ENCODE measurements around the gene LDHD.
"Not testable (repeated sequence)": the region's sequence is repeated elsewhere in the genome, so short reads cannot be mapped to it uniquely, and the experiment has no call there.

The LDHD gene

GRCh38 chr16:75096656-75097055 is 19.9 kb downstream of the LDHD start:
- ChIA-PET POLR2A (no interaction called here), CTCF (interaction anchor here (1.2 to 4.3 kb wide), 4 partner anchors 10 to 98 kb away, joined by 3 to 33 read pairs (median 7); partner anchors contain the start of gene ZNRF1)
- no peak for DNase-seq (ENCODE audit: extremely low spot score)
- TF ChIP-seq, protein P1, sequence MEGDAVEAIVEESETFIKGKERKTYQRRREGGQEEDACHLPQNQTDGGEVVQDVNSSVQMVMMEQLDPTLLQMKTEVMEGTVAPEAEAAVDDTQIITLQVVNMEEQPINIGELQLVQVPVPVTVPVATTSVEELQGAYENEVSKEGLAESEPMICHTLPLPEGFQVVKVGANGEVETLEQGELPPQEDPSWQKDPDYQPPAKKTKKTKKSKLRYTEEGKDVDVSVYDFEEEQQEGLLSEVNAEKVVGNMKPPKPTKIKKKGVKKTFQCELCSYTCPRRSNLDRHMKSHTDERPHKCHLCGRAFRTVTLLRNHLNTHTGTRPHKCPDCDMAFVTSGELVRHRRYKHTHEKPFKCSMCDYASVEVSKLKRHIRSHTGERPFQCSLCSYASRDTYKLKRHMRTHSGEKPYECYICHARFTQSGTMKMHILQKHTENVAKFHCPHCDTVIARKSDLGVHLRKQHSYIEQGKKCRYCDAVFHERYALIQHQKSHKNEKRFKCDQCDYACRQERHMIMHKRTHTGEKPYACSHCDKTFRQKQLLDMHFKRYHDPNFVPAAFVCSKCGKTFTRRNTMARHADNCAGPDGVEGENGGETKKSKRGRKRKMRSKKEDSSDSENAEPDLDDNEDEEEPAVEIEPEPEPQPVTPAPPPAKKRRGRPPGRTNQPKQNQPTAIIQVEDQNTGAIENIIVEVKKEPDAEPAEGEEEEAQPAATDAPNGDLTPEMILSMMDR (IDR thresholded peaks at IDR 0.05; ENCODE audit: control extremely low read depth, extremely low read depth, low read depth, missing control alignments): no peak

DNA sequence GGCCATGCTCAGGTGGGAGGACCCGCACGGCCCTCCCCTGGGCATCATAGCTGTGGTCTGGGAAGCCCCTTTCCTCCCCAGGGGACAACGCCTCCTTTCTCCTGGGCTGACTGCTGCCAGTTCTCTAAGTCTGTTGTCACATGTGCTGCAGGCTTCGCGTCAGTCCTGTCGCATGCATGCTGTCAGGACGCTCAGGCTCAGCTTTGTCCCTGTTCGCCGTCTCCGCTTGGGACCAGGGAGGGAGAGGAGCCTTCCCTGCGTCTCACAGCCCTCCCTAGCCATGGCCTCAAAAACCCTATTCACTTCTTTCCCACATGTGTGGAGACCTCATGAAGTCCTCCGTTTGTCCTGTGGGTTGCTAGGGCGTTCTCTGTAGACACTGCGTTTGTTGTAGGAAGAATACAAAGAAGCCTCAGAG is 21.4 kb downstream of the LDHD start:
- TF ChIP-seq, protein P1 (IDR thresholded peaks at IDR 0.05; ENCODE audit: control extremely low read depth, extremely low read depth, low read depth, missing control alignments): no peak
- ChIA-PET POLR2A (no interaction called here), CTCF (interaction anchor here (0.9 to 1.5 kb wide), 2 partner anchors 13 to 16 kb away, joined by 3 to 5 read pairs; no protein-coding TSS in a partner anchor)
- DNase-seq (ENCODE audit: extremely low spot score): no peak

- no peak for DNase-seq (ENCODE audit: extremely low spot score)
- TF ChIP-seq, protein P1 (IDR thresholded peaks at IDR 0.05; ENCODE audit: control extremely low read depth, extremely low read depth, low read depth, missing control alignments): no peak
- ChIA-PET POLR2A (no interaction called here), CTCF (interaction anchor here (0.9 to 1.5 kb wide), 3 partner anchors 11 to 22 kb away, joined by 3 to 5 read pairs (median 4); no protein-coding TSS in a partner anchor)
Measured at GRCh38 chr16:75093598-75094540, 22.7 kb downstream of the LDHD start.

GRCh38 chr16:75092777-75093176 is 23.8 kb downstream of the LDHD start:
- TF ChIP-seq, protein P1 (IDR thresholded peaks at IDR 0.05; ENCODE audit: control extremely low read depth, extremely low read depth, low read depth, missing control alignments): no peak
- CTCF ChIA-PET: no interaction called here
- DNase-seq (ENCODE audit: extremely low spot score): no peak
- POLR2A ChIA-PET: no interaction called here

DNA sequence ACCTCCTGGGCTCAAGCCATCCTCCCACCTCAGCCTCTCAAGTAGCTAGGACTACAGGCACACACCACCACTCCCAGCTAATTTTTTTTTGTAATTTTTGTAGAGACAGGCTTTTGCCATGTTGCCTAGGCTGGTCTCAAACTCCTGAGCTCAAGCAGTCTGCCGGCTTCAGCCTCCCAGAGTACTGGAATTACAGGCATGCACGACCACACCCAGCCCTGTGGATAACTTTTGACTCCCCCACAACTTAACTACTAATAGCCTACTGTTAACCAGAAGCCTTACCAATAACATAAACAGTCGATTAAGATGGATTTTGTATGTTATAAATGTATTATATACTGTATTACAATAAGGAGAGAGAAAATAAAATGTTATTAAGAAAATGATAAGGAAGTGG is 25.0 kb downstream of the LDHD start:
- DNase-seq (ENCODE audit: extremely low spot score): not testable (repeated sequence)
- CTCF ChIA-PET: interaction anchor here (0.9 kb wide), 1 partner anchor 380 kb away, joined by 3 read pairs; no protein-coding TSS in a partner anchor

DNA sequence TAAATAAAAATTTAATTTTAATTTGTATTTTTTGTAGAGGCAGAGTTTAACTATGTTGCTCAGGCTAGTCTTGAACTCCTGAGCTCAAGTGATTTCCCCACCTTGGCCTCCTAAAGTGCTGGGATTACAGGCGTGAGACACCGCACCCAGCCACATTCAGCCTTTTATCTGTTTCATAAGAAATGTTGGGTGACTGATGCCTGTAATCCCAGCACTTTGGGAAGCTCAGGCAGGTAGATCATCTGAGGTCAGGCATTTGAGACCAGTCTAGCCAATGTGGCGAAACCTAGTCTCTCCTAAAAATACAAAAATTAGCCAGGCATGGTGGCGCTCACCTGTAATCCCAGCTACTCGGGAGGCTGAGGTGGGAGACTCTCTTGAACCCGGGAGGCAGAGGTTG is 25.7 kb downstream of the LDHD start:
- CTCF ChIA-PET: interaction anchor here (0.9 to 1.2 kb wide), 3 partner anchors 229 to 467 kb away, joined by 3 read pairs; no protein-coding TSS in a partner anchor
- DNase-seq (ENCODE audit: extremely low spot score); POLR2A ChIA-PET: not testable (repeated sequence)

More for the DNA sequence above, 25.0 kb downstream of the LDHD start:
- POLR2A ChIA-PET: not testable (repeated sequence)

DNA sequence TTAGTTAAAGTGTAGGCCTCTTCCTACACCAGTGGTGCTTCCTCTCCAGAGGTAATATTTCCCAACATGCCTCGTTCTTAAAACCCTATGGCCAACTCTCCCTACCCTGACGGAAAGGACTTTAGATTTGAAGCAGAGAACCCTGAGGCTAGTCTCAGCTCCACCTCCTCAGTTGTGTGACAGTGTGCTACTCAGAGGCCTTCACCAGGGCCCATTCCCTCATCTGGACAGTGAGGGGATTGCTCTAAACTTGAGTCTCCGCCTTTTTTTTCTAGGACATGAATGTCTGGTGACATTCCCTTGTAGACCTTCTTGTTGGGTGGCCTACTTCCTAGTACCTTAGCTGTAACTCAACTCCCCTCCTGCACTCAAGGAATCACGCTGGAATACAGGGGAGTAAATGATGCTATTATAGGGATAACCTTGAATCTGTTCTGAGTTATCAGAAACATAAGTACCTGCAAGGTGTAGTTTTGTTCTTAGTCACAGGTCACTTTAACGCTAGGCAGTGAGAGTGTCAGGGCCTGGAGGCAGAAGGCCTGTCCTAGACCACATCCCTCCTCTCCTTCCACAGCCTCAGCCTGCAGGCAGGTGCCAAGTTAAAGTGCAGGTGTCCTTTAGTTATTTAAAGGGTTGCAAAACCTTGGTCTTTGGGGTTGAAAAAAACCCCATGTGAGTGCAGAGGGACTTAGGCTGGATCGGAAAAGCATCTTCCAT is 26.9 kb downstream of the LDHD start:
- no peak for DNase-seq (ENCODE audit: extremely low spot score)
- TF ChIP-seq, protein P1 (IDR thresholded peaks at IDR 0.05; ENCODE audit: control extremely low read depth, extremely low read depth, low read depth, missing control alignments): no peak
- CTCF ChIA-PET: interaction anchor here (1.2 kb wide), 1 partner anchor 465 kb away, joined by 3 read pairs; no protein-coding TSS in a partner anchor
- POLR2A ChIA-PET: no interaction called here

Measured in GM10248 (cell line).